ENCODE measurements around the gene ADARB2. TPM values are rescaled to one million over a fixed set of nuclear protein-coding genes. Genes with fewer than 3 reads are reported as not detected.

The ADARB2 gene
- total and polyA plus RNA-seq, 8 donors = 0.34 to 24.7 (median 3.2) TPM

DNA sequence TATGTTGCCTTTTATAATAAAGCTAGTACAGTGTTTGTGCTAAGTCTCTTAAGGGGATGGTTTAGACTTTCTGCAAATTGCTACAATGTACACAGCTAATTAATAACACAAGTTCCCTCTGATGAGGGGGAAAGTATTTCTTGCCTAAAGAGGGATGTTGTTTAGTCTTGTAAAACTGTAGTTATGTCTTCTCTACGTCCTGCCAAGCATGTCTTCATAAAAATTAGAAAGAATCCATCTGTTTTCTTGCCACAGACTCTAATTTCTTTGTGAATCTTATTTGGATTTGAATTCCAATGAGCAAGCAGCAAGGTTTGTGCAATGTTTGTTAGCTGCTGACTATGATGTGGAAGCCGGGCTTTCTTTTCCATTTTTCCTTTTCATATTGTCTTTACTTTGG lies 28.2 kb downstream of the ADARB2 start:
- FAIRE-seq (no peak), ATAC-seq (no peak), DNase-seq (no peak)
- intact Hi-C loops (cut with DNase I) = no loop called here
- no peaks in the 10 kb centered on the region for H3K27me3 ChIP-seq
- H3K4me3 ChIP-seq = no peak overlapping the region
- no peak overlapping the region for H3K27ac ChIP-seq
- TF ChIP-seq, protein P1, sequence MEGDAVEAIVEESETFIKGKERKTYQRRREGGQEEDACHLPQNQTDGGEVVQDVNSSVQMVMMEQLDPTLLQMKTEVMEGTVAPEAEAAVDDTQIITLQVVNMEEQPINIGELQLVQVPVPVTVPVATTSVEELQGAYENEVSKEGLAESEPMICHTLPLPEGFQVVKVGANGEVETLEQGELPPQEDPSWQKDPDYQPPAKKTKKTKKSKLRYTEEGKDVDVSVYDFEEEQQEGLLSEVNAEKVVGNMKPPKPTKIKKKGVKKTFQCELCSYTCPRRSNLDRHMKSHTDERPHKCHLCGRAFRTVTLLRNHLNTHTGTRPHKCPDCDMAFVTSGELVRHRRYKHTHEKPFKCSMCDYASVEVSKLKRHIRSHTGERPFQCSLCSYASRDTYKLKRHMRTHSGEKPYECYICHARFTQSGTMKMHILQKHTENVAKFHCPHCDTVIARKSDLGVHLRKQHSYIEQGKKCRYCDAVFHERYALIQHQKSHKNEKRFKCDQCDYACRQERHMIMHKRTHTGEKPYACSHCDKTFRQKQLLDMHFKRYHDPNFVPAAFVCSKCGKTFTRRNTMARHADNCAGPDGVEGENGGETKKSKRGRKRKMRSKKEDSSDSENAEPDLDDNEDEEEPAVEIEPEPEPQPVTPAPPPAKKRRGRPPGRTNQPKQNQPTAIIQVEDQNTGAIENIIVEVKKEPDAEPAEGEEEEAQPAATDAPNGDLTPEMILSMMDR (IDR thresholded peaks at IDR 0.05) = no peak
- no peaks in the 10 kb centered on the region for H3K36me3 ChIP-seq
- H3K9me3 ChIP-seq = no peaks in the 10 kb centered on the region
- WGBS, 2 donors = 22 to 36% methylated on average over 2 of the region's 2 CpGs
- no peaks in the 10 kb centered on the region for H3K4me1 ChIP-seq

DNA sequence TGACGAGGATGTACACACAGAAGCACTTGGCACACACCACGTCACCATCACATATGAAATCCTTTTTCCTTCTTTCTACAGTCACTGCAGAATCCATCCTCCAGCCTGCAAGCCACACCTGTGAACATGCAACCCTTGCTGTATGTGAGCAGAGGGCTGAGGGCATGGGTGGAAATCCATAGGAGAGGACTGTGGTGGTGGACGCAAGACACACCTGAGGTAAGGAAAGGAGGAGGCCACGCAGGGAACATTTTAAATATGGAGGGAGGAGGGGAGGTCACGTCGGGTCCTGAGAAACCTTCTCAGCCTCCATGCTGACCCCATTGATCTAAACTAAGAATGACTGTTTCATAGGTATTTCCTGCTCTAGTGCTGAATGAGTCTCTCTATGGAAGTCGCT lies 28.6 kb downstream of the ADARB2 start:
- Histone ChIP-seq H3K4me3 (no peak overlapping the region), H3K9me3 (no peaks in the 10 kb centered on the region), H3K27me3 (no peaks in the 10 kb centered on the region), H3K27ac (no peak overlapping the region), H3K4me1 (no peaks in the 10 kb centered on the region), H3K36me3 (no peaks in the 10 kb centered on the region)
- TF ChIP-seq, protein P1 (IDR thresholded peaks at IDR 0.05) = no peak
- intact Hi-C loops (cut with DNase I) = no loop called here
- no peak for ATAC-seq
- 62 to 79% methylated on average over 7 of the region's 7 CpGs for WGBS, 2 donors
- no peak for DNase-seq
- FAIRE-seq = no peak

DNA sequence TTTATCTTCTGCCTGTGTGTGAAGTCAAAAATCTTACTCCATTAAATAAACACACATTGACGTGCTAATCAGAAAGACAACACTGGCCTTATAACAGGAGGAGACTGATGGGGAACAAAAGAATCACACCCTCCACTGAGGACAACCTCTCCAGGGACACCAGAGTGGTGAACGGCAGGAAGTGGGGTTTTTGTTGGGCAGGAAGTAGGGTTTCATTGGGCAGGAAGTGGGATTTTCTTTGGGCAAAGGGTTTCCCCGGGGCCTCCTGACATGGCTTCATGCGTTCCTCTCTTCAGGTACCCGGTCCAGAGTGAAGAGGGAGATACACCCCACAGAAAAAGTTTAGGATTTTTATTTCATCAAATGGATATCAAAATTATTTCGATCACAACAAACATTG lies 30.6 kb downstream of the ADARB2 start:
- Histone ChIP-seq H3K4me3 (no peak overlapping the region), H3K4me1 (no peaks in the 10 kb centered on the region), H3K27ac (no peak overlapping the region), H3K27me3 (no peaks in the 10 kb centered on the region), H3K36me3 (no peaks in the 10 kb centered on the region), H3K9me3 (no peaks in the 10 kb centered on the region)
- no peak for FAIRE-seq
- no peak for ATAC-seq
- DNase-seq = no peak
- WGBS, 2 donors = 34 to 39% methylated on average over 5 to 6 of the region's 6 CpGs
- TF ChIP-seq, protein P1 (IDR thresholded peaks at IDR 0.05) = no peak
- intact Hi-C loops (cut with DNase I) = no loop called here

DNA sequence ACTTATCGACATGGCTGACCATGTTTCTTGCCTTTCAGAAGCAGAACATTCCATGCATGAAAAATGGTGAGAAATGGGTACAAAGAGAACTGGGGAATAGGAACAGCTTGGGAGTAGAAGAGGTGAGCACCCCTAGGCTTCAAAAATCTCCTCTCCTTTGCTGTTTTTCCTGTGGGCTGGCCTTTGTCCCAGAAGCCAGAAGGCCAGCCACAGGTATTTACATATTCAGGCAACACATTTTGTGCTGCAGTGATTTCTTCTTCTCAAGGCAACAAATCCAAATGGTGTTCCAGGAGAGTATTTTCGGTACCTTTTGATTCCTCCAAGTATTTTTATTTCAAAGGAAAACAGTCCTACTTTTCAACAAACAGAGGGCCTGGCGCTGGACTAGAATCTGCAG lies 31.1 kb downstream of the ADARB2 start:
- intact Hi-C loops (cut with DNase I) = no loop called here
- Histone ChIP-seq H3K4me1 (no peaks in the 10 kb centered on the region), H3K36me3 (no peaks in the 10 kb centered on the region), H3K4me3 (no peak overlapping the region), H3K27ac (no peak overlapping the region), H3K27me3 (no peaks in the 10 kb centered on the region), H3K9me3 (no peaks in the 10 kb centered on the region)
- 68 to 74% methylated on average over 3 of the region's 3 CpGs for WGBS, 2 donors
- DNase-seq (no peak), ATAC-seq (no peak), FAIRE-seq (no peak)
- TF ChIP-seq, protein P1 (IDR thresholded peaks at IDR 0.05) = no peak

DNA sequence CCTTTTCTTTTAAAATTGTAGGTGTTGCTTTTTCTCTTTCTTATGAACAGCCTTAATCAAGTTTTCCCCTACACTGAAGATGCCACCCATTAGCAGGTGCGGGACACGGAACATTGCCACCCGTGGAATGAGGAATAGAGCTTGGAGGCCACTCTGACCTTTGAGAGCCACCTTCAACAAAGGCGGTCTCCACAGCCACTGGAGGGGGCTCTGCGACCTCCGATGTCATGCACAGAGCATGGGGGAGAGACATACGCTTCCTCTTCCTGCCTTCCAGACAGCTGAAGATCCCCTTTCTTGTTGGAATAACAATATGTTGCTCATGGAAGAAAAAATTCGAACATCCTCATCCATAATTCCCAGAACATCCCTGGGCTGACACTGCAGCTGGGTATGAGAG lies 39.1 kb downstream of the ADARB2 start:
- DNase-seq (no peak), FAIRE-seq (no peak), ATAC-seq (no peak)
- Histone ChIP-seq H3K4me1 (no peaks in the 10 kb centered on the region), H3K36me3 (no peaks in the 10 kb centered on the region), H3K27me3 (peaks cover 0 to 3% (median 0%) of the 10 kb centered on the region in 4 donors), H3K9me3 (no peaks in the 10 kb centered on the region), H3K4me3 (no peak overlapping the region), H3K27ac (no peak overlapping the region)
- TF ChIP-seq, protein P1 (IDR thresholded peaks at IDR 0.05) = no peak
- intact Hi-C loops (cut with DNase I) = no loop called here
- whole genome bisulfite sequencing, 2 donors = 68 to 81% methylated on average over 8 of the region's 8 CpGs
